PC-3 (cell line): ENCODE results near the gene AFMID. TPM values are rescaled to one million over a fixed set of nuclear protein-coding genes. Genes with fewer than 3 reads are reported as not detected.

Experiments used
- ATAC-seq: fragments of 200-7000 bp; cut with Tn5 transposase; 2 replicates; pipeline ENCODE4 v1.9.1; 2020; ENCODE audit warnings: mild to moderate bottlenecking, moderate library complexity
- BruUV-seq: library from RNA; stranded (reverse); fragments of 400-500 nt; replicated peaks from 2 replicates; lab custom pipeline; 2021; lab: Mats Ljungman, UMichigan
- CTCF ChIA-PET: fragments of 300-600 bp; sonication (Branson Sonifier 250); formaldehyde crosslinking; loops from one replicate; lab custom pipeline; 2022; ENCODE audit warnings: antibody characterized with exemption; lab: Charles Lee
- POLR2A ChIA-PET: fragments of 300-600 bp; sonication (Branson Sonifier 250); formaldehyde crosslinking; loops from one replicate; lab custom pipeline; 2022; ENCODE audit warnings: antibody characterized with exemption; ENCODE audit not compliant: unreplicated experiment; lab: Charles Lee
- DNase-seq: peaks from one replicate; pipeline ENCODE4 v3.0.0-alpha.2; 2015
- H2AFZ ChIP-seq: fragments of 300-600 bp; sonication (generic); 2 replicates; pipeline ENCODE4 v1.6.0; 2016; ENCODE audit warnings: antibody characterized with exemption, low read length
- H3F3A ChIP-seq: fragments of 300-600 bp; sonication (generic); one replicate; pipeline ENCODE4 v1.6.0; 2017; ENCODE audit warnings: antibody characterized with exemption, low read length, control low read depth, mild to moderate bottlenecking; ENCODE audit not compliant: unreplicated experiment
- H3K27ac ChIP-seq: fragments of 300-600 bp; sonication (generic); 2 replicates; pipeline ENCODE4 v1.5.1; 2016; ENCODE audit warnings: mild to moderate bottlenecking, low read length
- H3K27me3 ChIP-seq: fragments of 300-600 bp; sonication (generic); 2 replicates; pipeline ENCODE4 v1.6.1; 2016; ENCODE audit warnings: low read length, mixed read lengths
- H3K36me3 ChIP-seq: fragments of 300-600 bp; sonication (generic); 2 replicates; pipeline ENCODE4 v1.6.1; 2016; ENCODE audit warnings: low read depth, mixed run types, low read length, mixed read lengths
- H3K4me1 ChIP-seq: fragments of 300-600 bp; sonication (generic); 2 replicates; pipeline ENCODE4 v1.5.1; 2016; ENCODE audit warnings: low read length; ENCODE audit not compliant: insufficient read depth
- H3K4me2 ChIP-seq: fragments of 300-600 bp; sonication (generic); 2 replicates; pipeline ENCODE4 v1.6.0; 2016; ENCODE audit warnings: low read length
- H3K4me3 ChIP-seq: fragments of 300-600 bp; sonication (generic); 2 replicates; pipeline ENCODE4 v1.5.1; 2016; ENCODE audit warnings: mild to moderate bottlenecking, low read length, mixed read lengths
- H3K79me2 ChIP-seq: fragments of 300-600 bp; sonication (generic); 2 replicates; pipeline ENCODE4 v1.6.1; 2017; ENCODE audit warnings: low read length, mixed read lengths
- H3K9ac ChIP-seq: fragments of 300-600 bp; sonication (generic); 2 replicates; pipeline ENCODE4 v1.6.0; 2016; ENCODE audit warnings: mild to moderate bottlenecking, low read length
- H3K9me2 ChIP-seq: fragments of 300-600 bp; sonication (generic); replicated peaks from 2 replicates; pipeline ENCODE4 v1.6.1; 2016; ENCODE audit warnings: mixed run types, low read length, mixed read lengths
- H3K9me3 ChIP-seq: fragments of 300-600 bp; sonication (generic); 2 replicates; pipeline ENCODE4 v1.6.1; 2016; ENCODE audit warnings: low read length, mixed read lengths
- H4K20me1 ChIP-seq: fragments of 300-600 bp; sonication (generic); 2 replicates; pipeline ENCODE4 v1.6.1; 2016; ENCODE audit warnings: low read length, mixed read lengths
- CTCF ChIP-seq: fragments of 300-600 bp; sonication (generic); conservative IDR thresholded peaks from 2 replicates; pipeline ENCODE4 v1.5.1; 2017; ENCODE audit warnings: antibody characterized with exemption, low read depth, mild to moderate bottlenecking, low read length
- EZH2 ChIP-seq: fragments of 300-600 bp; sonication (generic); IDR thresholded peaks from one replicate; pipeline ENCODE4 v1.6.1; 2017; ENCODE audit warnings: antibody characterized with exemption, mild to moderate bottlenecking, low read length; ENCODE audit not compliant: unreplicated experiment
- EZH2phosphoT487 ChIP-seq: fragments of 300-600 bp; sonication (generic); IDR thresholded peaks from 2 replicates; pipeline ENCODE4 v1.6.1; 2018; ENCODE audit warnings: mild to moderate bottlenecking, antibody characterized with exemption, low read length, borderline replicate concordance
- intact Hi-C: fragments of 100-400 bp; cut with micrococcal nuclease; formaldehyde crosslinking; loops from 2 replicates; pipeline ENCODE4 v1.9.0; 2023
- total RNA-seq: library from RNA; depleted of rRNA; stranded (reverse); fragments of >200 nt; gene quantifications from 2 replicates; pipeline ENCODE4 v1.2.3, GENCODE V29; 2014

The AFMID gene
- total RNA-seq, 1 experiment from 2014 or later = 58.9 TPM

DNA sequence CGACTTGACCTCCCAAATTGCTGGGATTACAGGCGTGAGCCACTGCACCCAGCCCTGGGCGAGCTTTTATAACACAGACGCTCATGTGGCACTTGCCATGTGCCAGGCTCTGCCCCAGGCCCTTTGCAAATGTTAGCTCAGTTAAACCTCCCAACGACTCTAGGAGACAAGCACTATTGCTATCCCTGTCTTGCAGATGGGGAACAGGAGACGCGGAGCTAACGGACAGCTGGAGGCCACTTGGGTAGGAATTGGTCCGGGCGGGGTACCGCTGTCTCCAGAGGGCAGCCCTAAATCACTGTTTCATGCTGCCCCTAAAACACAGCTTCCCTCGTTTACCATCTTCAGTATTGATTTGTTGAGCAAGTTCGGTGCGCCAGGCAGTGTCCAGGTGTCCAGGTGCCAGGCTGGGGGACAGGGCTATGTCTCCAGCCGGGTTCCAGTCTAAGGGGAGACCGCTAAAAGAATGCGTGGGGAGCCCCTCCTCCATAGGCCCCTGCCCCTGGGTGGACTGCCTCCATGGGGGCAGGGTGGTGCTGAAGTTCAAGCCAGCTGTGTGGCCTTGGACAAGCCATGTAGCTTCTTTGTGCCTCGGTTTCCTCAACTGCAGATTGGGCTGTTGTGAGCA lies 68.0 kb downstream of the AFMID start:
- ChIA-PET POLR2A (no interaction called here), CTCF (interaction anchor here (0.6 kb wide), 1 partner anchor 33 kb away, joined by 4 read pairs; no protein-coding TSS in a partner anchor)
- H3K9me3 ChIP-seq = no peaks in the 10 kb centered on the region
- no peaks in the 10 kb centered on the region for H3K27me3 ChIP-seq
- H3F3A ChIP-seq = no peaks in the 10 kb centered on the region
- no peaks in the 10 kb centered on the region for H3K36me3 ChIP-seq
- H2AFZ ChIP-seq = no peak overlapping the region
- H3K9me2 ChIP-seq = no peaks in the 10 kb centered on the region
- TF ChIP-seq EZH2phosphoT487 (no peak), EZH2 (no peak), CTCF (no peak)
- BruUV-seq = no TSS peak
- DNase-seq (no peak), ATAC-seq (no peak)
- no peak overlapping the region for H3K9ac ChIP-seq
- H4K20me1 ChIP-seq = no peaks in the 10 kb centered on the region
- peaks cover 18% of the 10 kb centered on the region for H3K4me1 ChIP-seq
- 0 out of 2 replicates have a peak, but pooled peaks cover 4% of the 10 kb centered on the region for H3K79me2 ChIP-seq
- intact Hi-C loops = no loop called here
- no peak overlapping the region for H3K27ac ChIP-seq
- H3K4me2 ChIP-seq = no peak overlapping the region
- H3K4me3 ChIP-seq = no peak overlapping the region

DNA sequence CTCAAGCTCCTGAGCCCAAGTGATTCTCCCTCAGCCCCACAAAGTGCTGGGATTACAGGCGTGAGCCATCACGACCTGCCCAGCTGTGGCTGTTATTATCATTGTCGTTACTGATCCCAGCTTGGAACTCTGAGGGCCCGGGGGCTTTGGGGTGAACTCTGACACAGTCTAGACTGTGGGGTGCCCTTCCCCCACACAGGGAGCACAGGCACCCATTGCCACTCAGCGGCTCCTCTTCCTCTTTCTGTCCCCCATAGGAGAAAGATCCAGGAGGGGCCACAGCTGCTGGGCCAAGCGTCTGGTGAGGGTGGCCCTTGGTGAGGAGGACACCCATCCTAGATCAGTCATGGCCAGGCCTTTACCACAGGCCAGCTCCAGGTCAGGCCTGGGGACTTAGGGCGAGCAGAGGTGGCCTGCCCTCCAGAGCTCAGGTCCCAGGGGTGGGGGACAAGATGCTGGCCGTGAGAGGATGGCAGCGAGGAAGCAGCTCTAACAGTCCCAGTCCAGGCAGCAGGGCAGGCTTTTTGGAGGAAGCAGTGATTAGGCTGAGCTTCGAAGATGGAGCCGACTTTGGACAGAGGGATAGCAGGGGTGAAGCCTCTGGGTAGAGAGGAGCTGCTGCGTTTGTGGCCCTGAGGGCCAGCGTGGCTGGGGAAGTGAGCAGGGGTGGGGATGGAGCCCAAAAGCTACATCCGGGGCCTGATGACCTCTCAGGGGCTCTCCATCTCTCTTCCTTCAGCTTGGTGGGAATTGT lies 69.0 kb downstream of the AFMID start:
- H4K20me1 ChIP-seq = no peaks in the 10 kb centered on the region
- POLR2A ChIA-PET = no interaction called here
- intact Hi-C loops = no loop called here
- no TSS peak for BruUV-seq
- H2AFZ ChIP-seq = no peak overlapping the region
- 0 out of 2 replicates have a peak, but pooled peaks cover 4% of the 10 kb centered on the region for H3K79me2 ChIP-seq
- H3K9me3 ChIP-seq = no peaks in the 10 kb centered on the region
- CTCF ChIA-PET = interaction anchor here (0.6 kb wide), 1 partner anchor 32 kb away, joined by 4 read pairs; no protein-coding TSS in a partner anchor
- H3F3A ChIP-seq = no peaks in the 10 kb centered on the region
- no peak for DNase-seq
- no peak overlapping the region for H3K9ac ChIP-seq
- H3K4me3 ChIP-seq = no peak overlapping the region
- no peak for ATAC-seq
- no peaks in the 10 kb centered on the region for H3K36me3 ChIP-seq
- H3K9me2 ChIP-seq = no peaks in the 10 kb centered on the region
- H3K4me2 ChIP-seq = no peak overlapping the region
- TF ChIP-seq EZH2 (no peak), CTCF (no peak), EZH2phosphoT487 (no peak)
- no peaks in the 10 kb centered on the region for H3K27me3 ChIP-seq
- no peak overlapping the region for H3K27ac ChIP-seq
- H3K4me1 ChIP-seq = peaks cover 14% of the 10 kb centered on the region
